Measurements from ENCODE around the gene GPI. TPM values are rescaled to one million over a fixed set of nuclear protein-coding genes. Genes with fewer than 3 reads are reported as not detected.

GPI gene
- total RNA-seq, 2 donors from 2014 or later: 394 to 516 TPM

DNA sequence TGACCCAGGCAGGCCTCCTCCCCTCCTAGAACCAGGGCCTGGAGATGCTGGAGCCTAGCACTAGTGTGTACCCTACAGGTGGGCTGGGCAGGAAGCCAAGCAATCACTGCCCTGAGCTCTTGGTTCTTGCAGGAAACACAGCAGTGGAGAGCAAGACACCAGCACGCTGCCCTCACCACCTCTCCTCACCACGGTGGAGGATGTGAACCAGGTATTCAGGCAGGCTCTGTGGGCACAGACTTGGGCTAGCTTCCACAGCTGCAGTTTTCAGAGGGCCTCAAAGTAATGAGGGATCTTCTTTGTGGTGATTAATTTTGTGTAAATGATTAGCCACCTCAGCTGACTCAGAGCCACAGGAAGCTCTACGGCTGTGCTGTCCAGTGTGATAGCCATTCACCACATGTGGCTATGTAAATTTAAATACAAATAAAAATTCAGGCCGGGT lies 13.6 kb upstream of the GPI start:
- peaks cover 4% of the 10 kb centered on the region for H3K36me3 Mint-ChIP-seq
- no peak for DNase-seq (ENCODE audit: low spot score)
- no peaks in the 10 kb centered on the region for H3K27me3 Mint-ChIP-seq
- ATAC-seq: peak in 1 of 2 donors; percentile 26
- H3K4me1 Mint-ChIP-seq (ENCODE audit: low read depth in 2 of 2): peaks cover 18 to 20% of the 10 kb centered on the region in 2 donors
- H3K27ac Mint-ChIP-seq: peak overlapping the region; percentile 80 to 83
- H3K4me3 Mint-ChIP-seq: peak overlapping the region; percentile 65
- H3K9me3 Mint-ChIP-seq: no peaks in the 10 kb centered on the region

DNA sequence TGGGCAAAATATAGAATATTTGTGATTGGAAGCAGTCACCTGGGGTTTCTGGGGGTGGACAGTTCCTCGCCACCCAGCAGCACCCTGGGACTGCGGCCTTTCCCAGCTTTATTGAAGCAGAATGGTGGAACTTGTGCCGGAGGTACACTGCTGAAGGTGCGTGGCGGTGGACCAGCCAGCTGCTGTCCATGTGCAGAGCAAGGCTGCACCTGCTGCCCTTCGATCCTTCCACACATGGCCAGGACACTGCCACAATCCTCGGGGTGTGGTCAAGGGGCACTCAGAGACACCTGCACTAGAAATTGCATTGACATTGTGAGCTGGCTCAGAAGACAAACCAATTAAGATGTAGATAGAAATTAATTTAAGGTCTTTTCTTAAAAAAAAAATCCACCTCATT lies 11.4 kb upstream of the GPI start:
- Mint-ChIP-seq H3K9me3 (no peaks in the 10 kb centered on the region), H3K36me3 (peaks cover 4% of the 10 kb centered on the region), H3K4me1 (ENCODE audit: low read depth in 2 of 2) (peaks cover 24 to 28% of the 10 kb centered on the region in 2 donors), H3K27me3 (no peaks in the 10 kb centered on the region), H3K4me3 (no peak overlapping the region), H3K27ac (no peak overlapping the region)
- ATAC-seq (no peak), DNase-seq (ENCODE audit: low spot score) (no peak)

DNA sequence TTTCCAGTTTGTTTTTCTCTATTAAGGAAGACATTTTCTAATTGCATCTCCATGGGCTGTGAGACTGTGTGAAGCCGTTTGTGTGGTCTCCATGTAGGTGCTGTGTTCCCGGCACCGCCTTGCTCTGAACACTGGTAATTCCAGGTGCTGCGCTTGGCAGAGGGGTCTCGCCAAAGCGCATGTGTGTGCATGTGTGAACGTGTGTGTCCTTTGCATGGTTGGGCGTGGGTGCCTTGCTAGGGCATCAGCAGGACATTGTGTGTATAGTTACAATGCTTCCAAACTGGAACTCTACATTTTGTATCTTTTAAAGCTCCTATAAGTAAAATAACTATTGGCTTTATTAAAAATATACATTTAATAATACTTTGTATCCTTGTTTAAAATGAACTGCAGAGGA lies 9.8 kb upstream of the GPI start:
- no peak for DNase-seq (ENCODE audit: low spot score)
- peaks cover 28 to 32% of the 10 kb centered on the region in 2 donors for H3K4me1 Mint-ChIP-seq (ENCODE audit: low read depth in 2 of 2)

GRCh38 chr19:34356875-34357274 lies 8.1 kb upstream of the GPI start:
- peak overlapping the region in 1 of 2 donors; percentile 72 for H3K27ac Mint-ChIP-seq

More for the DNA sequence above, 9.8 kb upstream of the GPI start:
- H3K4me3 Mint-ChIP-seq: no peak overlapping the region
- peak overlapping the region in 1 of 2 donors; percentile 66 for H3K27ac Mint-ChIP-seq
- H3K27me3 Mint-ChIP-seq: no peaks in the 10 kb centered on the region
- no peaks in the 10 kb centered on the region for H3K9me3 Mint-ChIP-seq
- ATAC-seq: no peak
- peaks cover 4% of the 10 kb centered on the region for H3K36me3 Mint-ChIP-seq

DNA sequence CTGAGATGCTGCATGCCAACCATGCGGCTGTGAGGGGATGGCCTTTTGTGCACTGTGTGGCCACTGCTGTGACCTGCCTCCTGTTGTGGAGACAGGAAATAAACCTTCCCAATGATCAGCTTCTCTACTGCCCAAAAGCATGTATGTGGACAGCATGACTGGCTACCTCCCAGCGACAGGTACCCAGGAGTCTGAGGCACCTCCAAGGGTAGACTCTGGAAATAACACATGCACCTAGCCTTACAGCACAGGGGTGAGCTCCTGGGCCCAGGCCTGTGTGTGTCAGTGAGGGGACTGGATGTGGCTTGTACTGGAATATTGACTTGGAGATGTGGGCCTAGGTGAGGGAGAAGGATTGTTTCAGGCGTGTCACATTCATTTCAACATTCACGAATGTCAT lies 7.6 kb upstream of the GPI start:
- DNase-seq (ENCODE audit: low spot score) (no peak), ATAC-seq (no peak)
- Mint-ChIP-seq H3K9me3 (no peaks in the 10 kb centered on the region), H3K27ac (peak overlapping the region; percentile 48 to 94), H3K36me3 (peaks cover 4% of the 10 kb centered on the region), H3K4me1 (ENCODE audit: low read depth in 2 of 2) (peaks cover 20 to 25% of the 10 kb centered on the region in 2 donors), H3K4me3 (peak overlapping the region; percentile 20), H3K27me3 (no peaks in the 10 kb centered on the region)

More at GRCh38 chr19:34356875-34357274, 8.1 kb upstream of the GPI start:
- H3K4me1 Mint-ChIP-seq (ENCODE audit: low read depth in 2 of 2): peaks cover 20 to 25% of the 10 kb centered on the region in 2 donors
- H3K4me3 Mint-ChIP-seq: no peak overlapping the region
- no peaks in the 10 kb centered on the region for H3K9me3 Mint-ChIP-seq
- H3K36me3 Mint-ChIP-seq: peaks cover 4% of the 10 kb centered on the region
- ATAC-seq: no peak
- DNase-seq (ENCODE audit: low spot score): no peak
- no peaks in the 10 kb centered on the region for H3K27me3 Mint-ChIP-seq

GRCh38 chr19:34359140-34359953 lies 5.6 kb upstream of the GPI start:
- H3K4me3 Mint-ChIP-seq: peak overlapping the region; percentile 91
- ATAC-seq (peak; percentile 96 to 97), DNase-seq (ENCODE audit: low spot score) (peak; percentile 99)
- H3K9me3 Mint-ChIP-seq: no peaks in the 10 kb centered on the region
- H3K27ac Mint-ChIP-seq: peak overlapping the region; percentile 92 to 94
- H3K4me1 Mint-ChIP-seq (ENCODE audit: low read depth in 2 of 2): peaks cover 22 to 27% of the 10 kb centered on the region in 2 donors
- peaks cover 4% of the 10 kb centered on the region for H3K36me3 Mint-ChIP-seq
- H3K27me3 Mint-ChIP-seq: no peaks in the 10 kb centered on the region

DNA sequence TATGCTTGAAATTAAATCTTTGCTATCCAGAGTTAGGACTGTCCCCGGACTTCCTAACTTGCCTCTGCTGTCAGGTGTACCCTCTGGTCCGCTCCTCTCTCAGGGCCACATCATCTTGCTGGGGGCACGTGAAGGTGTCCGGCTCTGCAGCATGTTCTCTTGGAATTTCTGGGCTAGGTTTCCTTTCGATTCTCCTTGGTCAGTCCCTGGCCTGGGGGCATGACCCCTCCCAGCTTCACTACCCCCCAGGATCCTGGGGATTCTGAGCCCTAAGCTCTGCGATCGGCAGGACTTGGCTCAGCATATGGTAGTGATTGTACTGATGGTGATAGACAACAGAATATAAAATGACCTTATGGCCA lies 5.1 kb upstream of the GPI start:
- peaks cover 26 to 31% of the 10 kb centered on the region in 2 donors for H3K4me1 Mint-ChIP-seq (ENCODE audit: low read depth in 2 of 2)

GRCh38 chr19:34360354-34360909 lies 4.6 kb upstream of the GPI start:
- Mint-ChIP-seq H3K4me3 (peak overlapping the region; percentile 91), H3K27me3 (no peaks in the 10 kb centered on the region), H3K9me3 (no peaks in the 10 kb centered on the region), H3K4me1 (ENCODE audit: low read depth in 2 of 2) (peaks cover 26 to 31% of the 10 kb centered on the region in 2 donors), H3K27ac (peak overlapping the region; percentile 92 to 94), H3K36me3 (no peaks in the 10 kb centered on the region)
- DNase-seq (ENCODE audit: low spot score) (no peak), ATAC-seq (no peak)

More for the DNA sequence above, 5.1 kb upstream of the GPI start:
- Mint-ChIP-seq H3K27me3 (no peaks in the 10 kb centered on the region), H3K27ac (peak overlapping the region; percentile 92 to 94), H3K4me3 (peak overlapping the region; percentile 91), H3K36me3 (peaks cover 1% of the 10 kb centered on the region), H3K9me3 (no peaks in the 10 kb centered on the region)
- DNase-seq (ENCODE audit: low spot score) (no peak), ATAC-seq (no peak)

GRCh38 chr19:34362679-34363069 lies 2.3 kb upstream of the GPI start:
- peak overlapping the region; percentile 35 to 42 for H3K27ac Mint-ChIP-seq

GRCh38 chr19:34363094-34363493 lies 1.9 kb upstream of the GPI start:
- peaks cover 8% of the 10 kb centered on the region for H3K36me3 Mint-ChIP-seq
- H3K4me1 Mint-ChIP-seq (ENCODE audit: low read depth in 2 of 2): peaks cover 39 to 45% of the 10 kb centered on the region in 2 donors
- peak overlapping the region; percentile 44 for H3K4me3 Mint-ChIP-seq
- DNase-seq (ENCODE audit: low spot score) (no peak), ATAC-seq (no peak)
- H3K27me3 Mint-ChIP-seq: no peaks in the 10 kb centered on the region
- H3K9me3 Mint-ChIP-seq: no peaks in the 10 kb centered on the region
- peak overlapping the region; percentile 35 to 42 for H3K27ac Mint-ChIP-seq

More at GRCh38 chr19:34362679-34363069, 2.3 kb upstream of the GPI start:
- DNase-seq (ENCODE audit: low spot score) (no peak), ATAC-seq (no peak)
- Mint-ChIP-seq H3K27me3 (no peaks in the 10 kb centered on the region), H3K9me3 (no peaks in the 10 kb centered on the region), H3K36me3 (peaks cover 5% of the 10 kb centered on the region), H3K4me1 (ENCODE audit: low read depth in 2 of 2) (peaks cover 37 to 47% of the 10 kb centered on the region in 2 donors), H3K4me3 (peak overlapping the region; percentile 44)

- peaks cover 11% of the 10 kb centered on the region for H3K36me3 Mint-ChIP-seq
- H3K27me3 Mint-ChIP-seq: no peaks in the 10 kb centered on the region
- no peak overlapping the region for H3K4me3 Mint-ChIP-seq
- no peak for DNase-seq (ENCODE audit: low spot score)
- peak overlapping the region in 1 of 2 donors; percentile 81 for H3K27ac Mint-ChIP-seq
- peaks cover 34 to 41% of the 10 kb centered on the region in 2 donors for H3K4me1 Mint-ChIP-seq (ENCODE audit: low read depth in 2 of 2)
- no peak for ATAC-seq
- H3K9me3 Mint-ChIP-seq: no peaks in the 10 kb centered on the region
These were observed 1.1 kb upstream of the GPI start for GRCh38 chr19:34363930-34364329.

GRCh38 chr19:34364462-34364829 lies 550 bp upstream of the GPI start:
- H3K9me3 Mint-ChIP-seq: no peaks in the 10 kb centered on the region
- H3K27me3 Mint-ChIP-seq: no peaks in the 10 kb centered on the region
- peaks cover 29 to 35% of the 10 kb centered on the region in 2 donors for H3K4me1 Mint-ChIP-seq (ENCODE audit: low read depth in 2 of 2)
- peak overlapping the region; percentile 99 for H3K4me3 Mint-ChIP-seq
- ATAC-seq (no peak), DNase-seq (ENCODE audit: low spot score) (no peak)
- H3K27ac Mint-ChIP-seq: peak overlapping the region; percentile 53 to 81
- peaks cover 11% of the 10 kb centered on the region for H3K36me3 Mint-ChIP-seq

GRCh38 chr19:34365463-34366401 lies 736 bp downstream of the GPI start:
- peaks cover 11% of the 10 kb centered on the region for H3K36me3 Mint-ChIP-seq
- ATAC-seq (peak; percentile 13 to 14), DNase-seq (ENCODE audit: low spot score) (no peak)
- peaks cover 22 to 31% of the 10 kb centered on the region in 2 donors for H3K4me1 Mint-ChIP-seq (ENCODE audit: low read depth in 2 of 2)
- H3K9me3 Mint-ChIP-seq: no peaks in the 10 kb centered on the region
- peak overlapping the region; percentile 99 for H3K4me3 Mint-ChIP-seq
- H3K27me3 Mint-ChIP-seq: no peaks in the 10 kb centered on the region
- peak overlapping the region; percentile 72 to 90 for H3K27ac Mint-ChIP-seq
